Keratinocyte (primary cell): ENCODE data around the gene RGS7BP. TPM values are rescaled to one million over a fixed set of nuclear protein-coding genes. Genes with fewer than 3 reads are reported as not detected.
"Not testable (repeated sequence)": the region's sequence is repeated elsewhere in the genome, so short reads cannot be mapped to it uniquely, and the experiment has no call there.

Experiments used
- DNase-seq: peaks from one replicate; pipeline ENCODE4 v3.0.0-alpha.2; 2011; ENCODE audit warnings: low read depth, missing footprints, low spot score
- FAIRE-seq: peaks from 2 replicates; lab custom pipeline; 2011; peaks lifted over from hg19 to GRCh38; lab: Jason Lieb, UNC
- H2AFZ ChIP-seq: 2 replicates; pipeline ENCODE4 v1.6.0; 2012; ENCODE audit warnings: low read length, control low read depth, inconsistent platforms; ENCODE audit not compliant: control insufficient read depth
- H3K27ac ChIP-seq: 2 replicates; pipeline ENCODE4 v1.5.1; 2011; ENCODE audit warnings: low read length; ENCODE audit not compliant: control insufficient read depth, insufficient read depth
- H3K27me3 ChIP-seq: 3 replicates; pipeline ENCODE4 v1.6.0; 2011; ENCODE audit warnings: low read length; ENCODE audit not compliant: control insufficient read depth, insufficient read depth; ENCODE audit errors: extremely low read depth
- H3K36me3 ChIP-seq, 2 experiments: 2 replicates in 1 of 2; 3 replicates in 1 of 2; pipeline ENCODE4 v1.5.1; 2011; ENCODE audit warnings: low read length in 2 of 2, mild to moderate bottlenecking in 1 of 2; ENCODE audit not compliant: control insufficient read depth in 2 of 2, insufficient read depth in 2 of 2; ENCODE audit errors: extremely low read depth in 1 of 2
- H3K4me1 ChIP-seq: 3 replicates; pipeline ENCODE4 v1.5.1; 2011; ENCODE audit warnings: low read length; ENCODE audit not compliant: control insufficient read depth, insufficient read depth; ENCODE audit errors: extremely low read depth
- H3K4me2 ChIP-seq: 3 replicates; pipeline ENCODE4 v1.6.0; 2011; ENCODE audit warnings: low read depth, low read length; ENCODE audit not compliant: control insufficient read depth, insufficient read depth; ENCODE audit errors: extremely low read depth
- H3K4me3 ChIP-seq, 3 experiments: fragments of 200-600 bp in 1 of 3; sonication (generic) in 1 of 3; 2 replicates in 2 of 3; 3 replicates in 1 of 3; pipeline ENCODE4 v1.5.1; 2011 to 2016; ENCODE audit warnings: low read length in 3 of 3, mild to moderate bottlenecking in 3 of 3, control low read depth in 2 of 3, inconsistent platforms in 1 of 3, low read depth in 1 of 3, mixed read lengths in 1 of 3, mixed run types in 1 of 3, moderate library complexity in 1 of 3; ENCODE audit not compliant: control insufficient read depth in 2 of 3, insufficient read depth in 2 of 3; ENCODE audit errors: extremely low read depth in 1 of 3
- H3K79me2 ChIP-seq: 2 replicates; pipeline ENCODE4 v1.6.0; 2012; ENCODE audit warnings: low read length; ENCODE audit not compliant: control insufficient read depth, insufficient read depth
- H3K9ac ChIP-seq: 3 replicates; pipeline ENCODE4 v1.6.0; 2011; ENCODE audit warnings: low read length; ENCODE audit not compliant: control insufficient read depth, insufficient read depth; ENCODE audit errors: extremely low read depth
- H3K9me1 ChIP-seq: 3 replicates; pipeline ENCODE4 v1.6.0; 2011; ENCODE audit warnings: low read length; ENCODE audit not compliant: control insufficient read depth, insufficient read depth; ENCODE audit errors: extremely low read depth
- H3K9me3 ChIP-seq: 2 replicates; pipeline ENCODE4 v1.5.1; 2012; ENCODE audit warnings: low read depth, low read length; ENCODE audit not compliant: control insufficient read depth
- H4K20me1 ChIP-seq: 3 replicates; pipeline ENCODE4 v1.6.0; 2011; ENCODE audit warnings: low read length; ENCODE audit not compliant: control insufficient read depth, insufficient read depth; ENCODE audit errors: extremely low read depth
- CTCF ChIP-seq, 3 experiments: IDR thresholded peaks in 1 of 3; conservative IDR thresholded peaks in 1 of 3; optimal IDR thresholded peaks in 1 of 3; 2 replicates in 2 of 3; 3 replicates in 1 of 3; pipeline versions ENCODE3 to v1.5.1; 2011; ENCODE audit warnings: low read length in 3 of 3, mild to moderate bottlenecking in 3 of 3, moderate library complexity in 2 of 3, control low read depth in 1 of 3, inconsistent platforms in 1 of 3; ENCODE audit not compliant: insufficient read depth in 2 of 3; ENCODE audit errors: extremely low read depth in 1 of 3
- EZH2 ChIP-seq: IDR thresholded peaks from one replicate; pipeline ENCODE4 v1.6.1; 2012; ENCODE audit warnings: inconsistent platforms, mild to moderate bottlenecking, low read length, moderate library complexity
- dilution Hi-C: fragments of 300-500 bp; cut with MboI; formaldehyde crosslinking; loops from one replicate; pipeline ENCODE4 v1.7.0; 2020; ENCODE audit warnings: low sequenced_read_pairs; ENCODE audit not compliant: extremely low pct_ligation_motif_present
- polyA plus RNA-seq, 5 experiments: library from polyadenylated mRNA; depleted of rRNA in 3 of 5; stranded (reverse) in 3 of 5; stranded (forward) in 1 of 5; unstranded in 1 of 5; fragments of >200 nt; gene quantifications; 1 replicate in 1 of 5; 2 replicates in 3 of 5; 3 replicates in 1 of 5; pipeline versions ENCODE4 v1.2.1 to v1.2.3, GENCODE V29; 2011 to 2012; ENCODE audit warnings: missing spikeins in 2 of 5, low read depth in 1 of 5, low replicate concordance in 1 of 5

RGS7BP gene
- polyA plus RNA-seq, 1 donor (not counting 4 experiments of a cell fraction or from before 2014, with no cell fraction given), result not detected

- dilution Hi-C loops, result no loop called here
- no peak overlapping the region for H3K9ac ChIP-seq
- H3K4me3 ChIP-seq, result no peak overlapping the region
- H3K79me2 ChIP-seq, result no peaks in the 10 kb centered on the region
- no peaks in the 10 kb centered on the region for H3K9me3 ChIP-seq
- TF ChIP-seq CTCF (optimal IDR thresholded peaks at IDR 0.05 in 1 of 3, IDR thresholded peaks at IDR 0.05 in 1 of 3, conservative IDR thresholded peaks at IDR 0.05 in 1 of 3; ENCODE audit: extremely low read depth in 1 of 3, insufficient read depth in 2 of 3, low read length in 3 of 3), result no peak
- no peak for TF ChIP-seq EZH2
- no peaks in the 10 kb centered on the region for H3K27me3 ChIP-seq
- H2AFZ ChIP-seq, result no peak overlapping the region
- H3K4me1 ChIP-seq, result no peaks in the 10 kb centered on the region
- H4K20me1 ChIP-seq, result no peaks in the 10 kb centered on the region
- DNase-seq (no peak), FAIRE-seq (no peak)
- H3K36me3 ChIP-seq, result no peaks in the 10 kb centered on the region
- no peak overlapping the region for H3K4me2 ChIP-seq
- no peaks in the 10 kb centered on the region for H3K9me1 ChIP-seq
- no peak overlapping the region for H3K27ac ChIP-seq
These were observed 52.1 kb downstream of the RGS7BP start for GRCh38 chr5:64557911-64558310.

- H3K27ac ChIP-seq, H3K9me3 ChIP-seq, H3K9ac ChIP-seq, H2AFZ ChIP-seq, H3K36me3 ChIP-seq, H3K79me2 ChIP-seq, H3K9me1 ChIP-seq, DNase-seq, H3K27me3 ChIP-seq, FAIRE-seq, H3K4me1 ChIP-seq, dilution Hi-C loops, H3K4me3 ChIP-seq, H4K20me1 ChIP-seq, H3K4me2 ChIP-seq: not testable (repeated sequence)
These were observed 52.8 kb downstream of the RGS7BP start for GRCh38 chr5:64558641-64559040.

GRCh38 chr5:64566310-64566916 lies 60.6 kb downstream of the RGS7BP start:
- dilution Hi-C loops, result no loop called here
- H3K27me3 ChIP-seq, result peaks cover 3% of the 10 kb centered on the region
- FAIRE-seq, result no peak

More at GRCh38 chr5:64566310-64566916, 60.6 kb downstream of the RGS7BP start:
- H3K79me2 ChIP-seq, result no peaks in the 10 kb centered on the region
- no peaks in the 10 kb centered on the region for H3K9me3 ChIP-seq
- H3K36me3 ChIP-seq, result no peaks in the 10 kb centered on the region
- H4K20me1 ChIP-seq, result no peaks in the 10 kb centered on the region
- no peak overlapping the region for H2AFZ ChIP-seq
- no peaks in the 10 kb centered on the region for H3K9me1 ChIP-seq
- no peak overlapping the region for H3K9ac ChIP-seq
- no peak for TF ChIP-seq CTCF (optimal IDR thresholded peaks at IDR 0.05 in 1 of 3, IDR thresholded peaks at IDR 0.05 in 1 of 3, conservative IDR thresholded peaks at IDR 0.05 in 1 of 3; ENCODE audit: extremely low read depth in 1 of 3, insufficient read depth in 2 of 3, low read length in 3 of 3)
- TF ChIP-seq EZH2, result no peak
- H3K4me3 ChIP-seq, result no peak overlapping the region
- DNase-seq, result no peak
- no peaks in the 10 kb centered on the region for H3K4me1 ChIP-seq
- H3K4me2 ChIP-seq, result no peak overlapping the region
- no peak overlapping the region for H3K27ac ChIP-seq
